Endothelial cell of umbilical vein (primary cell): Measurements from ENCODE around the gene PTGDR2. TPM values are rescaled to one million over a fixed set of nuclear protein-coding genes. Genes with fewer than 3 reads are reported as not detected.
A peak's percentile ranks its signal among the peaks of the same experiment; 100 is the strongest.

Experiments used
- BruUV-seq: library from RNA; stranded (reverse); fragments of 400-500 nt; replicated peaks from 2 replicates; lab custom pipeline; 2021; lab: Mats Ljungman, UMichigan
- CTCF ChIA-PET: fragments of 300-600, 350-600 bp; sonication (Branson Sonifier 250); formaldehyde crosslinking; loops from one replicate; lab custom pipeline; 2021; ENCODE audit warnings: antibody characterized with exemption, inconsistent platforms; lab: Charles Lee
- POLR2A ChIA-PET: fragments of 300-600, 350-600 bp; sonication (Branson Sonifier 250); formaldehyde crosslinking; loops from one replicate; lab custom pipeline; 2021; ENCODE audit warnings: antibody characterized with exemption, inconsistent platforms; lab: Charles Lee
- DNase-seq: peaks from one replicate; pipeline ENCODE4 v3.0.0-alpha.2; 2011; ENCODE audit warnings: low read depth, low spot score
- FAIRE-seq: peaks from 2 replicates; lab custom pipeline; 2011; peaks lifted over from hg19 to GRCh38; lab: Jason Lieb, UNC
- H2AFZ ChIP-seq: 2 replicates; pipeline ENCODE4 v1.6.0; 2012; ENCODE audit warnings: low read depth, low read length, control low read depth, inconsistent platforms
- H3K27ac ChIP-seq: 2 replicates; pipeline ENCODE4 v1.5.1; 2011; ENCODE audit warnings: low read depth, mild to moderate bottlenecking, control low read depth, low read length, moderate library complexity; ENCODE audit not compliant: insufficient read depth
- H3K27me3 ChIP-seq, 2 experiments: 2 replicates each; pipeline versions ENCODE4 v1.6.0 to v1.6.1; 2011; ENCODE audit warnings: low read length in 2 of 2, mixed read lengths in 1 of 2; ENCODE audit not compliant: control insufficient read depth in 2 of 2, insufficient read depth in 2 of 2
- H3K36me3 ChIP-seq, 2 experiments: 2 replicates in 1 of 2; 3 replicates in 1 of 2; pipeline ENCODE4 v1.5.1; 2011; ENCODE audit warnings: low read length in 2 of 2, mild to moderate bottlenecking in 1 of 2, moderate library complexity in 1 of 2; ENCODE audit not compliant: control insufficient read depth in 2 of 2, insufficient read depth in 2 of 2; ENCODE audit errors: extremely low read depth in 1 of 2
- H3K4me1 ChIP-seq: 3 replicates; pipeline ENCODE4 v1.5.1; 2011; ENCODE audit warnings: mild to moderate bottlenecking, low read length; ENCODE audit not compliant: control insufficient read depth, insufficient read depth; ENCODE audit errors: extremely low read depth
- H3K4me2 ChIP-seq: 2 replicates; pipeline ENCODE4 v1.6.1; 2011; ENCODE audit warnings: low read length, control low read depth, mixed read lengths; ENCODE audit not compliant: insufficient read depth
- H3K4me3 ChIP-seq, 3 experiments: fragments of 200-600 bp in 1 of 3; sonication (generic), shearing (Covaris generic) in 1 of 3; replicated peaks in 1 of 3; 2 replicates each; pipeline ENCODE4 v1.5.1; 2011 to 2016; ENCODE audit warnings: control low read depth in 3 of 3, low read length in 3 of 3, mild to moderate bottlenecking in 2 of 3, inconsistent platforms in 1 of 3, low read depth in 1 of 3, moderate library complexity in 1 of 3; ENCODE audit not compliant: insufficient read depth in 1 of 3
- H3K79me2 ChIP-seq: 2 replicates; pipeline ENCODE4 v1.6.0; 2012; ENCODE audit warnings: low read length, inconsistent platforms; ENCODE audit not compliant: control insufficient read depth, insufficient read depth
- H3K9ac ChIP-seq: replicated peaks from 2 replicates; pipeline ENCODE3; 2011; ENCODE audit warnings: low read length, control low read depth; ENCODE audit not compliant: insufficient read depth; ENCODE audit errors: extremely low read depth
- H3K9me1 ChIP-seq: replicated peaks from 3 replicates; pipeline ENCODE4 v1.6.0; 2011; ENCODE audit warnings: mild to moderate bottlenecking, low read length; ENCODE audit not compliant: control insufficient read depth, insufficient read depth; ENCODE audit errors: extremely low read depth
- H3K9me3 ChIP-seq: replicated peaks from 2 replicates; pipeline ENCODE4 v1.5.1; 2012; ENCODE audit warnings: low read length, inconsistent platforms; ENCODE audit not compliant: control insufficient read depth, insufficient read depth
- H4K20me1 ChIP-seq: replicated peaks from 2 replicates; pipeline ENCODE3; 2011; ENCODE audit warnings: mild to moderate bottlenecking, low read length; ENCODE audit not compliant: control insufficient read depth, insufficient read depth; ENCODE audit errors: extremely low read depth
- EZH2 ChIP-seq: IDR thresholded peaks from 2 replicates; pipeline ENCODE4 v1.6.1; 2012; ENCODE audit warnings: borderline replicate concordance, low read depth, mild to moderate bottlenecking, moderate library complexity, low read length, inconsistent platforms; ENCODE audit not compliant: severe bottlenecking
- FOS ChIP-seq: IDR thresholded peaks from 2 replicates; pipeline ENCODE4 v1.6.1; 2011; ENCODE audit warnings: mild to moderate bottlenecking, low read length, moderate library complexity, borderline replicate concordance; ENCODE audit not compliant: insufficient read depth
- GATA2 ChIP-seq: IDR thresholded peaks from 2 replicates; pipeline ENCODE4 v1.7.0; 2011; ENCODE audit warnings: low read depth, mild to moderate bottlenecking, moderate library complexity, mixed read lengths, low read length; ENCODE audit not compliant: insufficient read length, insufficient read depth
- MYC ChIP-seq: IDR thresholded peaks from one replicate; pipeline ENCODE4 v1.6.1; 2011; ENCODE audit warnings: mild to moderate bottlenecking, low read depth, low read length
- dilution Hi-C: fragments of 300-500 bp; cut with MboI; formaldehyde crosslinking; loops from one replicate; pipeline ENCODE4 v1.15.0; 2019; ENCODE audit warnings: low sequenced_read_pairs; ENCODE audit not compliant: extremely low pct_ligation_motif_present
- intact Hi-C: fragments of 100-400 bp; cut with micrococcal nuclease; formaldehyde crosslinking; loops from one replicate; pipeline ENCODE4 v1.10.0; 2022
- polyA plus RNA-seq, 4 experiments: library from polyadenylated mRNA; depleted of rRNA in 3 of 4; stranded (reverse) in 3 of 4; unstranded in 1 of 4; fragments of >200 nt; gene quantifications; 2 replicates each; pipeline versions ENCODE4 v1.2.1 to v1.2.3, GENCODE V29; 2011 to 2012; ENCODE audit warnings: missing spikeins in 1 of 4
- total RNA-seq: library from RNA; stranded (reverse); gene quantifications from 2 replicates; pipeline ENCODE4 v1.2.3, GENCODE V29; 2021
- TF ChIP-seq, protein P1 (sequence below), 2 donors: IDR thresholded peaks; 1 replicate in 1 of 2; 2 replicates in 1 of 2; pipeline ENCODE4 v1.5.1; 2011; ENCODE audit warnings: low read length in 2 of 2, mild to moderate bottlenecking in 2 of 2, moderate library complexity in 2 of 2, control low read depth in 1 of 2, inconsistent platforms in 1 of 2, low read depth in 1 of 2; ENCODE audit not compliant: insufficient read depth in 1 of 2; ENCODE audit errors: extremely low read depth in 1 of 2
- TF ChIP-seq, protein P2 (sequence below): IDR thresholded peaks from 2 replicates; pipeline ENCODE4 v1.6.1; 2011; ENCODE audit not compliant: insufficient read depth, insufficient read length

PTGDR2 gene
- total and polyA plus RNA-seq, 2 donors (not counting 3 experiments of a cell fraction or from before 2014, with no cell fraction given) = 0.15 TPM; not detected in 1

DNA sequence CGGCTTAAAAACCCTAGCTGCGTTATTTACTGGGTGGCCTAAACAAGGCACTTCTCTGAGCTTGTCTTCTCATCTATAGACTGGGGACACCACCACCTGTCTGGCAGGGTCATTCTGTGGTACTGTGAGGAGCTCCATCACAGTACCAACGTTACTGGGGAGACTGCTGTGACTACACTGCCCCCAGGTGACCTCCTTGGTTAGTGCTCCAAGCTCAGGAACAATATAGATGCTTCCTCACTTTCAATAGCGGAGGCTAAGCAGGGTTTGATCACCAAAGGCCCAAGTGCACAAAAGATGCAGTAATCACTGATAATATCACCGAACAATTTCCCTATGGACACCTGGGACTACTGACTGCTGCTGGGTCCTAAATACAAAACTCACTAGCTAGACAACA, 31.8 kb upstream of the PTGDR2 start:
- TF ChIP-seq, protein P1, sequence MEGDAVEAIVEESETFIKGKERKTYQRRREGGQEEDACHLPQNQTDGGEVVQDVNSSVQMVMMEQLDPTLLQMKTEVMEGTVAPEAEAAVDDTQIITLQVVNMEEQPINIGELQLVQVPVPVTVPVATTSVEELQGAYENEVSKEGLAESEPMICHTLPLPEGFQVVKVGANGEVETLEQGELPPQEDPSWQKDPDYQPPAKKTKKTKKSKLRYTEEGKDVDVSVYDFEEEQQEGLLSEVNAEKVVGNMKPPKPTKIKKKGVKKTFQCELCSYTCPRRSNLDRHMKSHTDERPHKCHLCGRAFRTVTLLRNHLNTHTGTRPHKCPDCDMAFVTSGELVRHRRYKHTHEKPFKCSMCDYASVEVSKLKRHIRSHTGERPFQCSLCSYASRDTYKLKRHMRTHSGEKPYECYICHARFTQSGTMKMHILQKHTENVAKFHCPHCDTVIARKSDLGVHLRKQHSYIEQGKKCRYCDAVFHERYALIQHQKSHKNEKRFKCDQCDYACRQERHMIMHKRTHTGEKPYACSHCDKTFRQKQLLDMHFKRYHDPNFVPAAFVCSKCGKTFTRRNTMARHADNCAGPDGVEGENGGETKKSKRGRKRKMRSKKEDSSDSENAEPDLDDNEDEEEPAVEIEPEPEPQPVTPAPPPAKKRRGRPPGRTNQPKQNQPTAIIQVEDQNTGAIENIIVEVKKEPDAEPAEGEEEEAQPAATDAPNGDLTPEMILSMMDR (IDR thresholded peaks at IDR 0.05; ENCODE audit: extremely low read depth in 1 of 2, insufficient read depth in 1 of 2, low read depth in 1 of 2, low read length in 2 of 2) = peak; percentile 53 to 66
- TF ChIP-seq EZH2 (no peak), MYC (no peak), FOS (no peak), GATA2 (no peak)
- TF ChIP-seq, protein P2, sequence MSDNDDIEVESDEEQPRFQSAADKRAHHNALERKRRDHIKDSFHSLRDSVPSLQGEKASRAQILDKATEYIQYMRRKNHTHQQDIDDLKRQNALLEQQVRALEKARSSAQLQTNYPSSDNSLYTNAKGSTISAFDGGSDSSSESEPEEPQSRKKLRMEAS = no peak
- no peaks in the 10 kb centered on the region for H3K36me3 ChIP-seq
- dilution Hi-C loops = no loop called here

More for the DNA sequence above, 31.8 kb upstream of the PTGDR2 start:
- peaks cover 20% of the 10 kb centered on the region for H3K4me1 ChIP-seq
- H3K27ac ChIP-seq = no peak overlapping the region
- no peaks in the 10 kb centered on the region for H3K9me3 ChIP-seq
- ChIA-PET POLR2A (interaction anchor here (0.5 to 1.2 kb wide), 4 partner anchors 18 to 112 kb away, joined by 3 read pairs; no protein-coding TSS in a partner anchor), CTCF (interaction anchor here (0.5 to 9.3 kb wide), 31 partner anchors 9 to 524 kb away, joined by 3 to 607 read pairs (median 7); partner anchors contain the start of genes CCDC86, MS4A10, PTGDR2 and TMEM109)
- no peaks in the 10 kb centered on the region for H3K79me2 ChIP-seq
- H4K20me1 ChIP-seq = no peaks in the 10 kb centered on the region
- intact Hi-C loops = loop anchor here (1.0 kb wide), 2 partner anchors 56 to 112 kb away; no protein-coding TSS in a partner anchor
- H2AFZ ChIP-seq = no peak overlapping the region
- H3K9ac ChIP-seq = no peak overlapping the region
- H3K4me2 ChIP-seq = no peak overlapping the region
- H3K27me3 ChIP-seq = no peaks in the 10 kb centered on the region
- no TSS peak for BruUV-seq
- no peaks in the 10 kb centered on the region for H3K9me1 ChIP-seq
- no peak overlapping the region for H3K4me3 ChIP-seq
- FAIRE-seq = peak; percentile 72
- DNase-seq = peak; percentile 56
